Measurements from ENCODE around the gene C9orf72. TPM values are rescaled to one million over a fixed set of nuclear protein-coding genes. Genes with fewer than 3 reads are reported as not detected.

C9orf72 gene
- total and polyA plus RNA-seq, 2 experiments from 2014 or later, result 13.2 to 15.7 TPM

GRCh38 chr9:27548055-27548741, 25.1 kb downstream of the C9orf72 start:
- Histone ChIP-seq H3K36me3 (peaks cover 13% of the 10 kb centered on the region), H3K27ac (no peak overlapping the region), H3K4me1 (ENCODE audit: low read depth) (no peaks in the 10 kb centered on the region), H3K27me3 (no peaks in the 10 kb centered on the region), H3K9me3 (ENCODE audit: low read depth) (no peaks in the 10 kb centered on the region), H3K4me3 (no peak overlapping the region)
- TF ChIP-seq, protein P1, sequence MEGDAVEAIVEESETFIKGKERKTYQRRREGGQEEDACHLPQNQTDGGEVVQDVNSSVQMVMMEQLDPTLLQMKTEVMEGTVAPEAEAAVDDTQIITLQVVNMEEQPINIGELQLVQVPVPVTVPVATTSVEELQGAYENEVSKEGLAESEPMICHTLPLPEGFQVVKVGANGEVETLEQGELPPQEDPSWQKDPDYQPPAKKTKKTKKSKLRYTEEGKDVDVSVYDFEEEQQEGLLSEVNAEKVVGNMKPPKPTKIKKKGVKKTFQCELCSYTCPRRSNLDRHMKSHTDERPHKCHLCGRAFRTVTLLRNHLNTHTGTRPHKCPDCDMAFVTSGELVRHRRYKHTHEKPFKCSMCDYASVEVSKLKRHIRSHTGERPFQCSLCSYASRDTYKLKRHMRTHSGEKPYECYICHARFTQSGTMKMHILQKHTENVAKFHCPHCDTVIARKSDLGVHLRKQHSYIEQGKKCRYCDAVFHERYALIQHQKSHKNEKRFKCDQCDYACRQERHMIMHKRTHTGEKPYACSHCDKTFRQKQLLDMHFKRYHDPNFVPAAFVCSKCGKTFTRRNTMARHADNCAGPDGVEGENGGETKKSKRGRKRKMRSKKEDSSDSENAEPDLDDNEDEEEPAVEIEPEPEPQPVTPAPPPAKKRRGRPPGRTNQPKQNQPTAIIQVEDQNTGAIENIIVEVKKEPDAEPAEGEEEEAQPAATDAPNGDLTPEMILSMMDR (IDR thresholded peaks at IDR 0.05; ENCODE audit: low read depth, low read length), result peak; percentile 44
- peak; percentile 63 to 64 for DNase-seq (ENCODE audit: low read depth in 1 of 2, low spot score in 1 of 2)

DNA sequence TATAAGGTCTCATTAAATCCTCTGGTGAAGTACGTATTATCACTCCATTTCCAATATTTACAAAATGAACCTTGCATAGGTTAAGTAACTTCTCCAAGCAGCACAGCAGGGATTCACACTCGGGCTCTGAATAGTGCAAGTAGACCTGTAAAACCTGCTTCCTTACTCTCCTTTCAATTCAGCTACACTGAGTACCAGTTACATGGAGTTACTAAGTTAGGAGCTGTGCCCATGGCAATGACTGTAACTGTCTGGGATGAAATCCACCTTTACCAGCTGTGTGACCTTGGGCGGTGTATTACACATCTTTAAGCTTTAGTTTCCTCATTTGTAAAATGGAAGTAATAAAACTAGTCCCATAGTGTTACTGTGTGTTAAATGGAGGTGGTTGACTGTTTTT, 27.8 kb downstream of the C9orf72 start:
- Histone ChIP-seq H3K27ac (no peak overlapping the region), H3K4me1 (ENCODE audit: low read depth) (no peaks in the 10 kb centered on the region), H3K36me3 (peaks cover 13% of the 10 kb centered on the region), H3K9me3 (ENCODE audit: low read depth) (no peaks in the 10 kb centered on the region), H3K27me3 (no peaks in the 10 kb centered on the region), H3K4me3 (no peak overlapping the region)
- TF ChIP-seq, protein P1 (IDR thresholded peaks at IDR 0.05; ENCODE audit: low read depth, low read length), result no peak
- DNase-seq (ENCODE audit: low read depth in 1 of 2, low spot score in 1 of 2), result no peak

DNA sequence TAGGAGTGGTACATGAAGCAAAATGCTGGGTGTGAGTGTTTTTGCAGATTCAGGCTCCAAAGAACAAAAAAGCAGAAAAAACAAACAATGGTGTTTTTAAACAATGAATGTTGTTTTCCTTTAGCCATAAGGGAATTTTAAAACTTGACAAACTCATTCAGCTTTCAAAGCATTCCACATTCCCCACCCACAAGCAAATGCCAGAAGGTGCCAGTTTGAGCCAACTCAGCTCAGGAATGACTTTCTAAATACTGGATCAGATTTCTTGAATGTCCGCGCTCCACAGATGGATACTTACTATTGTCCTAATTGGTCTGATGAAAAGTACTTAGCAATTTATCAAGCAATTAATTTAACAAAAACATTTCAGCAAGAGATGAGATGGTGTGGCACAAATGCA, 30.8 kb downstream of the C9orf72 start:
- no peaks in the 10 kb centered on the region for H3K9me3 ChIP-seq (ENCODE audit: low read depth)
- TF ChIP-seq, protein P1 (IDR thresholded peaks at IDR 0.05; ENCODE audit: low read depth, low read length), result no peak
- no peaks in the 10 kb centered on the region for H3K4me1 ChIP-seq (ENCODE audit: low read depth)
- no peak overlapping the region for H3K4me3 ChIP-seq
- DNase-seq (ENCODE audit: low read depth in 1 of 2, low spot score in 1 of 2), result no peak
- peaks cover 8% of the 10 kb centered on the region for H3K36me3 ChIP-seq
- H3K27ac ChIP-seq, result no peak overlapping the region
- no peaks in the 10 kb centered on the region for H3K27me3 ChIP-seq

GRCh38 chr9:27541740-27542139, 31.5 kb downstream of the C9orf72 start:
- no peaks in the 10 kb centered on the region for H3K27me3 ChIP-seq
- no peak overlapping the region for H3K4me3 ChIP-seq
- DNase-seq (ENCODE audit: low read depth in 1 of 2, low spot score in 1 of 2), result no peak
- H3K4me1 ChIP-seq (ENCODE audit: low read depth), result no peaks in the 10 kb centered on the region
- no peak overlapping the region for H3K27ac ChIP-seq
- no peaks in the 10 kb centered on the region for H3K9me3 ChIP-seq (ENCODE audit: low read depth)
- H3K36me3 ChIP-seq, result peaks cover 4% of the 10 kb centered on the region
- TF ChIP-seq, protein P1 (IDR thresholded peaks at IDR 0.05; ENCODE audit: low read depth, low read length), result no peak

DNA sequence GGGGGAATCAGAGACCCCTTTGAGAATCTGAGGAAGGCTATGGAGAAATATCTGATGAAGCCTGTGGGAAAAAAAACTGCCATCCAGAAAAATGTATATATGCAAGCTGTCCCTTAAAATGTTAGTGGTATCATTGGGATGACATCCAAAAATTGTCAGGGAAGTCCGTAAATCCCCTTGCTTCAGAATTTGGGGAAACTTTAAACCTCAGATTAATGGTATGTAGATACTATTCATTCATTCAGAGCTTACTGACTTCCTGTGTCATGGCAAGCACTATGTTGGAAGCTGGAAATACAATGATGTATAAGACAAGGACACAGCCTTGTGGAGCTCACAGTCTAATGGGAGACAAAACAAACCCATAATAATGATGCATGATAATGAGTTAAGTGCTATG, 32.8 kb downstream of the C9orf72 start:
- H3K27ac ChIP-seq, result no peak overlapping the region
- H3K27me3 ChIP-seq, result no peaks in the 10 kb centered on the region
- DNase-seq (ENCODE audit: low read depth in 1 of 2, low spot score in 1 of 2), result peak in 1 of 2 donors; percentile 36
- no peak overlapping the region for H3K4me3 ChIP-seq
- no peaks in the 10 kb centered on the region for H3K36me3 ChIP-seq
- no peaks in the 10 kb centered on the region for H3K4me1 ChIP-seq (ENCODE audit: low read depth)
- H3K9me3 ChIP-seq (ENCODE audit: low read depth), result no peaks in the 10 kb centered on the region
- TF ChIP-seq, protein P1 (IDR thresholded peaks at IDR 0.05; ENCODE audit: low read depth, low read length), result no peak
